Thyroid gland (tissue), 4 donors: ENCODE results near the gene SUSD4.

Experiments used
- CTCF ChIP-seq, 6 experiments: fragments of 200-600 bp in 3 of 6; fragments of 450-650 bp in 3 of 6; sonication (generic) in 3 of 6; IDR thresholded peaks; one replicate each; pipeline ENCODE4 v1.5.1; 2016 to 2019; ENCODE audit warnings: antibody characterized with exemption in 6 of 6, mild to moderate bottlenecking in 2 of 6, inconsistent platforms in 1 of 6, moderate library complexity in 1 of 6
- POLR2A ChIP-seq, 2 donors: fragments of 450-650 bp; IDR thresholded peaks; one replicate each; pipeline ENCODE4 v1.6.1; 2017; ENCODE audit warnings: antibody characterized with exemption in 2 of 2, mild to moderate bottlenecking in 2 of 2, moderate library complexity in 1 of 2

- TF ChIP-seq POLR2A (IDR thresholded peaks at IDR 0.05) (no peak), CTCF (IDR thresholded peaks at IDR 0.05) (no peak)
These were observed 47.9 kb downstream of the SUSD4 start for GRCh38 chr1:223316082-223316481.
